Mesenchymal stem cell (in vitro differentiated cells and primary cell): ENCODE data around the gene WDR91.
A peak's percentile ranks its signal among the peaks of the same experiment; 100 is the strongest.

Experiments
- DNase-seq: peaks from one replicate; pipeline ENCODE4 v3.0.0-alpha.2; 2013
- H2AFZ ChIP-seq: one replicate; pipeline ENCODE4 v1.6.1; 2013; ENCODE audit warnings: low read depth, mild to moderate bottlenecking, control low read depth, inconsistent platforms, low read length, moderate library complexity
- H2AK5ac ChIP-seq: 2 replicates; pipeline ENCODE4 v1.6.1; 2013; ENCODE audit warnings: low read length, moderate library complexity, mild to moderate bottlenecking, inconsistent platforms; ENCODE audit not compliant: severe bottlenecking
- H2BK120ac ChIP-seq: one replicate; pipeline ENCODE4 v1.6.1; 2013; ENCODE audit warnings: low read depth, mild to moderate bottlenecking, inconsistent platforms, low read length, moderate library complexity
- H2BK12ac ChIP-seq, 2 experiments: one replicate each; pipeline ENCODE4 v1.6.1; 2013; ENCODE audit warnings: inconsistent platforms in 2 of 2, low read length in 2 of 2, mild to moderate bottlenecking in 2 of 2, moderate library complexity in 2 of 2, control low read depth in 1 of 2
- H2BK15ac ChIP-seq: one replicate; pipeline ENCODE4 v1.6.1; 2013; ENCODE audit warnings: mild to moderate bottlenecking, low read depth, inconsistent platforms; ENCODE audit not compliant: poor library complexity, severe bottlenecking
- H2BK5ac ChIP-seq: 2 replicates; pipeline ENCODE4 v1.6.1; 2013; ENCODE audit warnings: low read depth, mild to moderate bottlenecking, low read length, control low read depth, inconsistent platforms; ENCODE audit not compliant: poor library complexity, severe bottlenecking
- H3K14ac ChIP-seq, 2 experiments: one replicate each; pipeline ENCODE4 v1.6.1; 2013; ENCODE audit warnings: inconsistent platforms in 2 of 2, low read length in 2 of 2, control low read depth in 1 of 2, mild to moderate bottlenecking in 1 of 2, moderate library complexity in 1 of 2
- H3K18ac ChIP-seq, 2 experiments: one replicate each; pipeline ENCODE4 v1.6.1; 2013; ENCODE audit warnings: inconsistent platforms in 2 of 2, low read length in 2 of 2, control low read depth in 1 of 2, low read depth in 1 of 2, mild to moderate bottlenecking in 1 of 2
- H3K23ac ChIP-seq, 2 experiments: one replicate each; pipeline ENCODE4 v1.6.1; 2013; ENCODE audit warnings: inconsistent platforms in 2 of 2, low read length in 2 of 2, mild to moderate bottlenecking in 2 of 2, moderate library complexity in 2 of 2, control low read depth in 1 of 2
- H3K27ac ChIP-seq: 2 replicates; pipeline ENCODE4 v1.5.1; 2013; ENCODE audit warnings: mild to moderate bottlenecking, moderate library complexity, low read length, control low read depth, inconsistent platforms; ENCODE audit not compliant: poor library complexity, severe bottlenecking
- H3K27me3 ChIP-seq, 2 experiments: 2 replicates each; pipeline versions ENCODE4 v1.6.1 to v1.7.0; 2013; ENCODE audit warnings: low read length in 2 of 2, mild to moderate bottlenecking in 2 of 2, moderate library complexity in 2 of 2, control low read depth in 1 of 2, inconsistent platforms in 1 of 2; ENCODE audit not compliant: control insufficient read depth in 1 of 2, insufficient read depth in 1 of 2
- H3K36me3 ChIP-seq, 2 experiments: 2 replicates each; pipeline versions ENCODE4 v1.6.1 to v1.7.0; 2013; ENCODE audit warnings: low read length in 2 of 2, control low read depth in 1 of 2, inconsistent platforms in 1 of 2, low read depth in 1 of 2, mild to moderate bottlenecking in 1 of 2; ENCODE audit not compliant: insufficient read depth in 2 of 2, control insufficient read depth in 1 of 2
- H3K4ac ChIP-seq, 2 experiments: one replicate each; pipeline ENCODE4 v1.6.1; 2013; ENCODE audit warnings: inconsistent platforms in 2 of 2, low read length in 2 of 2, mild to moderate bottlenecking in 2 of 2, moderate library complexity in 2 of 2, control low read depth in 1 of 2, low read depth in 1 of 2
- H3K4me1 ChIP-seq: 2 replicates; pipeline ENCODE4 v1.6.1; 2013; ENCODE audit warnings: low read depth, low read length, control low read depth; ENCODE audit not compliant: control insufficient read depth, insufficient read depth
- H3K4me2 ChIP-seq: 2 replicates; pipeline ENCODE4 v1.6.1; 2013; ENCODE audit warnings: low read length, mild to moderate bottlenecking, inconsistent platforms; ENCODE audit not compliant: poor library complexity, severe bottlenecking
- H3K4me3 ChIP-seq, 2 experiments: 2 replicates each; pipeline versions ENCODE4 v1.5.1 to v1.7.0; 2013; ENCODE audit warnings: low read length in 2 of 2, mild to moderate bottlenecking in 2 of 2, control low read depth in 1 of 2, low read depth in 1 of 2; ENCODE audit not compliant: insufficient read depth in 1 of 2
- H3K79me1 ChIP-seq: replicated peaks from 2 replicates; pipeline ENCODE4 v1.6.1; 2013; ENCODE audit warnings: mild to moderate bottlenecking, control low read depth, low read length, inconsistent platforms; ENCODE audit not compliant: poor library complexity, severe bottlenecking
- H3K9ac ChIP-seq: 2 replicates; pipeline ENCODE4 v1.7.0; 2013; ENCODE audit warnings: mild to moderate bottlenecking, low read length, moderate library complexity
- H3K9me3 ChIP-seq: 2 replicates; pipeline ENCODE4 v1.7.0; 2013; ENCODE audit warnings: mild to moderate bottlenecking, low read length; ENCODE audit not compliant: control insufficient read depth
- H4K8ac ChIP-seq: one replicate; pipeline ENCODE4 v1.6.1; 2013; ENCODE audit warnings: inconsistent platforms, mild to moderate bottlenecking, low read length, moderate library complexity
- H4K91ac ChIP-seq: one replicate; pipeline ENCODE4 v1.6.1; 2013; ENCODE audit warnings: mild to moderate bottlenecking, low read length, inconsistent platforms
- WGBS: methylation state at CpG from one replicate; pipeline ENCODE4 v1.1.7; 2013; ENCODE audit warnings: mixed read lengths; 5-methylcytosine and 5-hydroxymethylcytosine counted together

WDR91 gene

GRCh38 chr7:135147899-135148721, 63.2 kb downstream of the WDR91 start, which contains the start of gene TMEM140:
Gene TMEM140 (plus strand): TSS chr7:135148072. CDS start chr7:135164442, 16,370 bp downstream.
- H3K36me3 ChIP-seq = peaks cover 0 to 24% of the 10 kb centered on the region in 2 experiments
- H3K4ac ChIP-seq = peak within 1 kb of the TSS in 1 of 2 experiments; percentile 84
- H2AFZ ChIP-seq = peak within 1 kb of the TSS; percentile 63
- peak within 1 kb of the TSS; percentile 70 for H3K4me2 ChIP-seq
- no peak within 1 kb of the TSS for H2BK5ac ChIP-seq
- H4K91ac ChIP-seq = no peak within 1 kb of the TSS
- H2BK12ac ChIP-seq = peak within 1 kb of the TSS in 1 of 2 experiments; percentile 44
- H3K27me3 ChIP-seq = no peaks in the 10 kb centered on the region
- no peaks in the 10 kb centered on the region for H3K9me3 ChIP-seq
- 66% methylated on average over 12 of the region's 13 CpGs for WGBS
- no peak within 1 kb of the TSS for H2BK120ac ChIP-seq
- no peak within 1 kb of the TSS for H2BK15ac ChIP-seq
- peak; percentile 82 for DNase-seq
- peak within 1 kb of the TSS in 1 of 2 experiments; percentile 83 for H3K4me3 ChIP-seq
- peak within 1 kb of the TSS in 1 of 2 experiments; percentile 72 for H3K23ac ChIP-seq
- peak within 1 kb of the TSS; percentile 62 for H3K27ac ChIP-seq
- peak within 1 kb of the TSS; percentile 97 for H3K9ac ChIP-seq
- H3K14ac ChIP-seq = peak within 1 kb of the TSS in 1 of 2 experiments; percentile 26
- no peak within 1 kb of the TSS for H2AK5ac ChIP-seq
- peak within 1 kb of the TSS; percentile 73 to 78 for H3K18ac ChIP-seq
- H3K4me1 ChIP-seq = peaks cover 16% of the 10 kb centered on the region
- peaks cover 2% of the 10 kb centered on the region for H3K79me1 ChIP-seq
- no peak within 1 kb of the TSS for H4K8ac ChIP-seq

GRCh38 chr7:135147341-135147898, 63.9 kb downstream of the WDR91 start:
- Histone ChIP-seq H3K4me2 (peak overlapping the region; percentile 70), H3K4me3 (peak overlapping the region in 1 of 2 experiments; percentile 83), H2AK5ac (no peak overlapping the region), H2BK15ac (no peak overlapping the region), H3K27ac (peak overlapping the region; percentile 33), H4K91ac (no peak overlapping the region), H2BK120ac (no peak overlapping the region), H3K9me3 (no peaks in the 10 kb centered on the region), H4K8ac (no peak overlapping the region), H2BK12ac (no peak overlapping the region), H3K36me3 (peaks cover 0 to 18% of the 10 kb centered on the region in 2 experiments), H3K4me1 (peaks cover 16% of the 10 kb centered on the region), H3K9ac (peak overlapping the region; percentile 97), H3K79me1 (peaks cover 2% of the 10 kb centered on the region), H3K14ac (no peak overlapping the region), H2AFZ (no peak overlapping the region), H3K4ac (peak overlapping the region in 1 of 2 experiments; percentile 11), H3K27me3 (no peaks in the 10 kb centered on the region), H2BK5ac (no peak overlapping the region), H3K23ac (no peak overlapping the region), H3K18ac (peak overlapping the region in 1 of 2 experiments; percentile 71)
- no peak for DNase-seq
- WGBS = 89% methylated on average over 6 of the region's 6 CpGs

DNA sequence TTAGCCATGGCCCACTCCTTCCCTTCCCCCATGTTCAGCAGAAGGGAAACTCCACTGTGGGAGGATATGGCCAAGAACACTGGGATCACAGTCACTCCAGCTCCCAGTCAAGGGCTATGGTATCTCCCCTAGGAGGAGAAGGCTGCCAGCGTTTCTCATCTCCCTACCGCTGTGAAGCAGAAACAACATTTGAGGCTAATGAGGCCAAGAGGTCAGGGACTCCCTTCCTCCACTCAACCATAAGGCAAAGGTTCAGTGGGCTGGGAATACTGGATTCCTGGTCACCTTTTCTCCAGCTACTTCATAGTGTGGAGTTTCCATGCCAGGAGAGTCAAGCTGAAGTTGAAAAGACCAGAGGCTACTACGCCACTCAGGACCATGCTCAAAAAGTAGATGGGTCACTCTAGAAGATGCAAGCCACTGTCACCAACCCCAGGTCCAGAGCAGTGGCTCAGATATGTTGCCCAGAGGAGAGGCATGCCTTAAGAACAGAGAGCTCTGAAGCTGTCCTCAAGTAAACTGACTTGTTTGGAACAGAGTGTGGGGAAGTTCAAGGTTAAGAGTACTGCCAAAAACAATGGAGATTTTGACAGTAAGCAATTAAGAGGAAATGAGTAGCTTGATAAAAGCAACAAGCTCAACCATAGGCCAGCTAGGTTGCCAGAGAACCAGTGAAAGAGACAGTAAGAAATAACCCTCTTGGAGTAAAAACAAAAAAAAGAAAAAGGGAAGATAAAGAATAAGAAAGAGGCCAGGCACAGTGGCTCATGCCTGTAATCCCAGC, 67.2 kb downstream of the WDR91 start:
- H3K4me1 ChIP-seq = peaks cover 6% of the 10 kb centered on the region
- no peak overlapping the region for H3K9ac ChIP-seq
- H3K27ac ChIP-seq = no peak overlapping the region
- no peak overlapping the region for H4K8ac ChIP-seq
- no peak overlapping the region for H3K18ac ChIP-seq
- WGBS = 92% methylated on average over 3 of the region's 3 CpGs
- H3K9me3 ChIP-seq = no peaks in the 10 kb centered on the region
- H3K4me2 ChIP-seq = no peak overlapping the region
- no peak overlapping the region for H3K14ac ChIP-seq
- no peaks in the 10 kb centered on the region for H3K36me3 ChIP-seq
- no peaks in the 10 kb centered on the region for H3K79me1 ChIP-seq
- H2BK120ac ChIP-seq = no peak overlapping the region
- no peak overlapping the region for H3K4ac ChIP-seq
- no peaks in the 10 kb centered on the region for H3K27me3 ChIP-seq
- no peak overlapping the region for H3K23ac ChIP-seq
- H2BK5ac ChIP-seq = no peak overlapping the region
- no peak overlapping the region for H4K91ac ChIP-seq
- H2BK12ac ChIP-seq = no peak overlapping the region
- peak overlapping the region; percentile 51 for H2AK5ac ChIP-seq
- no peak overlapping the region for H3K4me3 ChIP-seq
- H2BK15ac ChIP-seq = no peak overlapping the region
- DNase-seq = no peak
- no peak overlapping the region for H2AFZ ChIP-seq
